Neural cell (in vitro differentiated cells): Measurements from ENCODE around the gene PTPN7. TPM values are rescaled to one million over a fixed set of nuclear protein-coding genes. Genes with fewer than 3 reads are reported as not detected.

Experiments
- H2AFZ ChIP-seq: fragments of 200-600, 300-800 bp; sonication (generic), shearing (Covaris generic); 2 replicates; pipeline ENCODE4 v1.6.0; 2014; ENCODE audit warnings: low read depth, mild to moderate bottlenecking, antibody characterized with exemption, low read length, moderate library complexity
- H3F3A ChIP-seq: fragments of 200-600 bp; shearing (Covaris generic); 2 replicates; pipeline ENCODE4 v1.6.1; 2016; ENCODE audit warnings: mild to moderate bottlenecking, moderate library complexity, mixed read lengths, antibody characterized with exemption, low read length; ENCODE audit not compliant: insufficient read depth, poor library complexity, severe bottlenecking
- H3K27ac ChIP-seq: fragments of 200-600, 300-800 bp; sonication (generic), shearing (Covaris generic); 2 replicates; pipeline ENCODE4 v1.5.1; 2014; ENCODE audit warnings: mild to moderate bottlenecking, low read length, moderate library complexity
- H3K27me3 ChIP-seq: fragments of 300-800, 200-600 bp; sonication (generic), shearing (Covaris generic); 2 replicates; pipeline ENCODE4 v1.6.0; 2014; ENCODE audit warnings: mild to moderate bottlenecking, low read depth, low read length, moderate library complexity; ENCODE audit not compliant: insufficient read depth
- H3K36me3 ChIP-seq: fragments of 300-800, 200-600 bp; sonication (generic), shearing (Covaris generic); 2 replicates; pipeline ENCODE4 v1.5.1; 2014; ENCODE audit warnings: mild to moderate bottlenecking, antibody characterized with exemption, low read length, moderate library complexity; ENCODE audit not compliant: insufficient read depth
- H3K4me2 ChIP-seq: fragments of 300-800, 200-600 bp; sonication (generic), shearing (Covaris generic); 2 replicates; pipeline ENCODE4 v1.6.0; 2014; ENCODE audit warnings: mild to moderate bottlenecking, low read length
- H3K4me3 ChIP-seq: fragments of 300-800, 200-600 bp; sonication (generic), shearing (Covaris generic); 2 replicates; pipeline ENCODE4 v1.5.1; 2014; ENCODE audit warnings: mild to moderate bottlenecking, low read length, moderate library complexity
- H3K79me2 ChIP-seq: fragments of 200-600 bp; shearing (Covaris generic); replicated peaks from 2 replicates; pipeline ENCODE4 v1.6.0; 2014; ENCODE audit warnings: mild to moderate bottlenecking, low read length, moderate library complexity; ENCODE audit not compliant: insufficient read depth
- H3K9ac ChIP-seq: fragments of 300-800, 200-600 bp; sonication (generic), shearing (Covaris generic); 2 replicates; pipeline ENCODE4 v1.6.1; 2016; ENCODE audit warnings: mild to moderate bottlenecking, low read length, mixed read lengths
- H3K9me2 ChIP-seq: fragments of 200-600 bp; shearing (Covaris generic); 2 replicates; pipeline ENCODE4 v1.6.1; 2016; ENCODE audit warnings: mild to moderate bottlenecking, low read length, mixed read lengths; ENCODE audit not compliant: insufficient read depth
- H3K9me3 ChIP-seq: fragments of 200-600, 300-800 bp; sonication (generic), shearing (Covaris generic); 2 replicates; pipeline ENCODE4 v1.6.1; 2016; ENCODE audit warnings: mild to moderate bottlenecking, mixed run types, low read length, moderate library complexity, mixed read lengths
- H4K20me1 ChIP-seq: fragments of 200-600 bp; shearing (Covaris generic); 2 replicates; pipeline ENCODE4 v1.6.1; 2016; ENCODE audit warnings: mild to moderate bottlenecking, mixed run types; ENCODE audit not compliant: insufficient read depth
- EP300 ChIP-seq: fragments of 450-650 bp; conservative IDR thresholded peaks from 2 replicates; pipeline ENCODE4 v1.6.1; 2014; ENCODE audit warnings: antibody characterized with exemption, mild to moderate bottlenecking, moderate library complexity; ENCODE audit not compliant: poor library complexity, severe bottlenecking
- EZH2 ChIP-seq: fragments of 200-600, 300-800 bp; shearing (Covaris generic), sonication (generic); IDR thresholded peaks from 2 replicates; pipeline ENCODE4 v1.6.1; 2014; ENCODE audit warnings: antibody characterized with exemption, low read length, borderline replicate concordance, mild to moderate bottlenecking; ENCODE audit not compliant: insufficient read depth, poor library complexity, severe bottlenecking
- MXI1 ChIP-seq: fragments of 450-650 bp; conservative IDR thresholded peaks from 2 replicates; pipeline ENCODE4 v1.6.1; 2014; ENCODE audit warnings: antibody characterized with exemption, mild to moderate bottlenecking; ENCODE audit not compliant: poor library complexity, severe bottlenecking
- POLR2AphosphoS5 ChIP-seq: IDR thresholded peaks from 2 replicates; pipeline ENCODE4 v1.6.1; 2012
- RAD21 ChIP-seq: fragments of 450-650 bp; conservative IDR thresholded peaks from 2 replicates; pipeline ENCODE4 v1.6.1; 2014; ENCODE audit warnings: antibody characterized with exemption, mild to moderate bottlenecking, moderate library complexity
- REST ChIP-seq: IDR thresholded peaks from 2 replicates; pipeline ENCODE4 v1.6.1; 2012; ENCODE audit warnings: borderline replicate concordance
- SMC3 ChIP-seq: fragments of 450-650 bp; conservative IDR thresholded peaks from 2 replicates; pipeline ENCODE4 v1.6.1; 2014; ENCODE audit warnings: antibody characterized with exemption, mild to moderate bottlenecking, moderate library complexity; ENCODE audit not compliant: poor library complexity
- TAF1 ChIP-seq: IDR thresholded peaks from 2 replicates; pipeline ENCODE4 v1.6.1; 2012; ENCODE audit warnings: low read depth
- polyA plus RNA-seq: library from polyadenylated mRNA; depleted of rRNA; stranded (reverse); fragments of >200 nt; gene quantifications from 2 replicates; pipeline ENCODE4 v1.2.3, GENCODE V29; 2014
- TF ChIP-seq, protein P1 (sequence below): fragments of 450-650 bp; IDR thresholded peaks from 2 replicates; pipeline ENCODE4 v1.5.1; 2014; ENCODE audit warnings: antibody characterized with exemption, mild to moderate bottlenecking, moderate library complexity; ENCODE audit not compliant: poor library complexity, severe bottlenecking

Gene PTPN7
- polyA plus RNA-seq, 1 donor from 2014 or later, result 2.1 TPM

DNA sequence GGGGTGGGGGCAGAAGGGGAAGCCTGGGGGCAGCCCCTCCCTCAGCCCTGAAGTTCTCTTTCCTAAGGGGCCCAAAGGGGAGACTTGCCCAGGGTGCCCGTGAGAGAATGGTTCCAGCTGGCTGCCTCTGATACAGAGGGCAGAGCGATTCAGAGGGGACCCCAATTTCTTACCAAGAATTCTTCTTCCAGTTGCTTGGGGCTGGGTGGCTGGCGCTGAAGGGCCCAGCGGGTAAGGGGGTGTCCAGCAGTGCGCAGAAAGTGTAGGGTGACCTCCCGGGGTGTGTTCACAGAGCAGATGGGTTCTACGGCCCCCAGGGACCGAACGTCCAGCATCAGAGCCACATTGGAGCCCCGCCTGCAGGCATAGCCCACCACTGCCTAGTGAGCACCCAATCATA is 2.5 kb downstream of the PTPN7 start:
- H3F3A ChIP-seq, result no peaks in the 10 kb centered on the region
- no peaks in the 10 kb centered on the region for H3K9me2 ChIP-seq
- H3K4me3 ChIP-seq, result no peak overlapping the region
- no peaks in the 10 kb centered on the region for H4K20me1 ChIP-seq
- H3K27ac ChIP-seq, result no peak overlapping the region
- no peaks in the 10 kb centered on the region for H3K9me3 ChIP-seq
- H2AFZ ChIP-seq, result no peak overlapping the region
- no peak overlapping the region for H3K9ac ChIP-seq
- no peak overlapping the region for H3K4me2 ChIP-seq
- no peaks in the 10 kb centered on the region for H3K27me3 ChIP-seq
- no peak for TF ChIP-seq MXI1
- TF ChIP-seq REST, result no peak
- TF ChIP-seq TAF1, result no peak
- TF ChIP-seq, protein P1, sequence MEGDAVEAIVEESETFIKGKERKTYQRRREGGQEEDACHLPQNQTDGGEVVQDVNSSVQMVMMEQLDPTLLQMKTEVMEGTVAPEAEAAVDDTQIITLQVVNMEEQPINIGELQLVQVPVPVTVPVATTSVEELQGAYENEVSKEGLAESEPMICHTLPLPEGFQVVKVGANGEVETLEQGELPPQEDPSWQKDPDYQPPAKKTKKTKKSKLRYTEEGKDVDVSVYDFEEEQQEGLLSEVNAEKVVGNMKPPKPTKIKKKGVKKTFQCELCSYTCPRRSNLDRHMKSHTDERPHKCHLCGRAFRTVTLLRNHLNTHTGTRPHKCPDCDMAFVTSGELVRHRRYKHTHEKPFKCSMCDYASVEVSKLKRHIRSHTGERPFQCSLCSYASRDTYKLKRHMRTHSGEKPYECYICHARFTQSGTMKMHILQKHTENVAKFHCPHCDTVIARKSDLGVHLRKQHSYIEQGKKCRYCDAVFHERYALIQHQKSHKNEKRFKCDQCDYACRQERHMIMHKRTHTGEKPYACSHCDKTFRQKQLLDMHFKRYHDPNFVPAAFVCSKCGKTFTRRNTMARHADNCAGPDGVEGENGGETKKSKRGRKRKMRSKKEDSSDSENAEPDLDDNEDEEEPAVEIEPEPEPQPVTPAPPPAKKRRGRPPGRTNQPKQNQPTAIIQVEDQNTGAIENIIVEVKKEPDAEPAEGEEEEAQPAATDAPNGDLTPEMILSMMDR, result no peak
- TF ChIP-seq POLR2AphosphoS5, result no peak
- no peak for TF ChIP-seq EP300
- TF ChIP-seq EZH2, result no peak
- no peak for TF ChIP-seq RAD21
- TF ChIP-seq SMC3, result no peak
- no peaks in the 10 kb centered on the region for H3K79me2 ChIP-seq
- H3K36me3 ChIP-seq, result no peaks in the 10 kb centered on the region

DNA sequence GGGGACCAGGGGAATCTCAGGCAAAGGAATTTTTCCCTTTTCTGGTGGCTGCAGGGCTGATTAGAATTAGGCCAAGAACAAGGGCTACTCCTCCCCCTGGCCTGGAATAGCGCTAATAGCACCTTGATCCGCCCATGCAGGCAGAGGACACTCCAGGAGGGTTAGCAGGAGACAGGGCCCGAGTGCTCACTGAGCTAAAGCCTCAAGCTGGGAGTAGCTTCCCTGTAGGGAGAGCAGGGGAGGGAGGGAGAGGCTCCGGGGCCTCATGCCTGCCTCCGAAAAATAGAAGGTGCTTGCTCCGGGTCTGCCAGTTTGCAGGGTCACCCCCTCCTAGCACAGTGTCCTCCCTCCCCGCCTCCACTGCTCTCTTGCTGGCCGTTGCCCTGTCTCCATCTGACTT is 3.8 kb downstream of the PTPN7 start:
- H3F3A ChIP-seq, result no peaks in the 10 kb centered on the region
- TF ChIP-seq EP300 (no peak), TAF1 (no peak), EZH2 (no peak), REST (no peak), MXI1 (no peak), POLR2AphosphoS5 (no peak), SMC3 (no peak), RAD21 (no peak)
- TF ChIP-seq, protein P1, result no peak
- H3K36me3 ChIP-seq, result no peaks in the 10 kb centered on the region
- H3K27me3 ChIP-seq, result no peaks in the 10 kb centered on the region
- H3K9ac ChIP-seq, result no peak overlapping the region
- no peak overlapping the region for H2AFZ ChIP-seq
- no peaks in the 10 kb centered on the region for H3K79me2 ChIP-seq
- H3K4me3 ChIP-seq, result no peak overlapping the region
- no peaks in the 10 kb centered on the region for H3K9me3 ChIP-seq
- H3K9me2 ChIP-seq, result no peaks in the 10 kb centered on the region
- H3K27ac ChIP-seq, result no peak overlapping the region
- H3K4me2 ChIP-seq, result no peak overlapping the region
- H4K20me1 ChIP-seq, result no peaks in the 10 kb centered on the region
